HG03575 (cell line): ENCODE data around the gene MPC1.
A peak's percentile ranks its signal among the peaks of the same experiment; 100 is the strongest.
"Not testable (repeated sequence)": the region's sequence is repeated elsewhere in the genome, so short reads cannot be mapped to it uniquely, and the experiment has no call there.

Source experiments
- ATAC-seq: cut with Tn5 transposase; IDR thresholded peaks from one replicate; pipeline ENCODE4 v1.9.1; 2021; ENCODE audit not compliant: unreplicated experiment, insufficient number of reproducible peaks, low FRiP score; ENCODE audit errors: extremely low read depth

MPC1 gene

GRCh38 chr6:166354965-166355364 is 27.8 kb downstream of the MPC1 start:
- no peak for ATAC-seq

GRCh38 chr6:166354143-166354542 is 28.6 kb downstream of the MPC1 start:
- ATAC-seq, result no peak

GRCh38 chr6:166353507-166353906 is 29.2 kb downstream of the MPC1 start:
- no peak for ATAC-seq

- no peak for ATAC-seq
These were observed 29.8 kb downstream of the MPC1 start for GRCh38 chr6:166352923-166353322.

- peak; percentile 80 for ATAC-seq
These were observed 30.9 kb downstream of the MPC1 start for GRCh38 chr6:166351715-166352285.

- ATAC-seq, result no peak
These were observed 34.3 kb downstream of the MPC1 start for GRCh38 chr6:166348305-166348949.

GRCh38 chr6:166346965-166347364 is 35.8 kb downstream of the MPC1 start:
- ATAC-seq, result no peak

GRCh38 chr6:166346449-166346848 is 36.3 kb downstream of the MPC1 start:
- ATAC-seq, result no peak

- not testable (repeated sequence) for ATAC-seq
These were observed 37.1 kb downstream of the MPC1 start for GRCh38 chr6:166345672-166346071.

- not testable (repeated sequence) for ATAC-seq
These were observed 37.8 kb downstream of the MPC1 start for GRCh38 chr6:166344921-166345320.

- ATAC-seq, result no peak
These were observed 38.5 kb downstream of the MPC1 start for GRCh38 chr6:166344240-166344639.

GRCh38 chr6:166343150-166343487 is 39.6 kb downstream of the MPC1 start:
- ATAC-seq, result peak; percentile 9

GRCh38 chr6:166342349-166343149 is 40.2 kb downstream of the MPC1 start, which contains the start of gene SFT2D1:
TSS of gene SFT2D1 (minus strand) at chr6:166342545. CDS start at chr6:166342481, 64 bp downstream.
- peak; percentile 67 for ATAC-seq

GRCh38 chr6:166341977-166342348 is 40.8 kb downstream of the MPC1 start:
- no peak for ATAC-seq

GRCh38 chr6:166341464-166341863 is 41.3 kb downstream of the MPC1 start:
- no peak for ATAC-seq

- ATAC-seq, result no peak
These were observed 43.9 kb downstream of the MPC1 start for GRCh38 chr6:166338854-166339253.

GRCh38 chr6:166336847-166337246 is 45.9 kb downstream of the MPC1 start:
- no peak for ATAC-seq

- ATAC-seq, result no peak
These were observed 47.1 kb downstream of the MPC1 start for GRCh38 chr6:166335378-166336302.

GRCh38 chr6:166334878-166335277 is 47.9 kb downstream of the MPC1 start:
- no peak for ATAC-seq
